GM12878 (cell line): ENCODE measurements around the gene KLHDC10. TPM values are rescaled to one million over a fixed set of nuclear protein-coding genes. Genes with fewer than 3 reads are reported as not detected.

Source experiments
- ATAC-seq: fragments of 200-7000 bp; cut with Tn5 transposase; 3 replicates; pipeline ENCODE4 v1.9.1; 2020; ENCODE audit warnings: mild to moderate bottlenecking, moderate library complexity
- BruUV-seq: library from RNA; stranded (reverse); fragments of 400-500 nt; replicated peaks from 2 replicates; lab custom pipeline; 2021; lab: Mats Ljungman, UMichigan
- CTCF ChIA-PET: fragments of 300-600 bp; sonication (Branson Sonifier 250); formaldehyde crosslinking; extraction: SDS; loops from one replicate; lab custom pipeline; 2021; ENCODE audit warnings: inconsistent platforms; lab: Yijun Ruan, JAX
- POLR2A ChIA-PET: fragments of 350-600 bp; formaldehyde crosslinking; extraction: SDS; loops from one replicate; lab custom pipeline; 2021; ENCODE audit warnings: inconsistent platforms; lab: Charles Lee
- RAD21 ChIA-PET: fragments of 300-600 bp; sonication (Branson Sonifier 250); formaldehyde crosslinking; loops from one replicate; lab custom pipeline; 2023; ENCODE audit warnings: antibody characterized with exemption; ENCODE audit not compliant: unreplicated experiment; lab: Charles Lee
- SMC1A ChIA-PET: fragments of 300-600 bp; sonication (Branson Sonifier 250); formaldehyde crosslinking; loops from one replicate; lab custom pipeline; 2023; ENCODE audit not compliant: unreplicated experiment, uncharacterized antibody; lab: Charles Lee
- DNase-seq: peaks from one replicate; pipeline ENCODE4 v3.0.0-alpha.2; 2011; ENCODE audit warnings: low read depth, low spot score
- FAIRE-seq: peaks from 3 replicates; lab custom pipeline; 2011; peaks lifted over from hg19 to GRCh38; lab: Jason Lieb, UNC
- H2AFZ ChIP-seq: 2 replicates; pipeline ENCODE4 v1.6.0; 2011; ENCODE audit warnings: low read depth, low read length, control low read depth; ENCODE audit not compliant: control insufficient read depth
- H3K27ac ChIP-seq: 2 replicates; pipeline ENCODE4 v1.5.1; 2011; ENCODE audit warnings: control low read depth; ENCODE audit not compliant: control insufficient read depth, insufficient read depth
- H3K27me3 ChIP-seq, 2 experiments: replicated peaks in 1 of 2; 2 replicates each; pipeline versions ENCODE4 v1.6.0 to v1.6.1; 2011; ENCODE audit warnings: low read length in 1 of 2; ENCODE audit not compliant: control insufficient read depth in 2 of 2, insufficient read depth in 2 of 2
- H3K36me3 ChIP-seq, 2 experiments: 2 replicates each; pipeline ENCODE4 v1.5.1; 2011; ENCODE audit warnings: low read length in 1 of 2; ENCODE audit not compliant: control insufficient read depth in 2 of 2, insufficient read depth in 2 of 2
- H3K4me1 ChIP-seq: 2 replicates; pipeline ENCODE4 v1.6.1; 2011; ENCODE audit warnings: mild to moderate bottlenecking, low read length, moderate library complexity, mixed read lengths; ENCODE audit not compliant: control insufficient read depth, insufficient read depth
- H3K4me2 ChIP-seq: 2 replicates; pipeline ENCODE4 v1.6.0; 2011; ENCODE audit warnings: control low read depth; ENCODE audit not compliant: control insufficient read depth, insufficient read depth
- H3K4me3 ChIP-seq: fragments of 200-600 bp; sonication (generic); 2 replicates; pipeline ENCODE4 v1.5.1; 2016
- H3K79me2 ChIP-seq: 2 replicates; pipeline ENCODE4 v1.6.0; 2011; ENCODE audit warnings: low read length; ENCODE audit not compliant: control insufficient read depth, insufficient read depth
- H3K9ac ChIP-seq: 2 replicates; pipeline ENCODE4 v1.8.0; 2011; ENCODE audit warnings: low read length, control low read depth, mixed read lengths; ENCODE audit not compliant: control insufficient read depth, insufficient read depth
- H3K9me3 ChIP-seq: replicated peaks from 3 replicates; pipeline ENCODE4 v1.5.1; 2011; ENCODE audit warnings: mild to moderate bottlenecking, low read length; ENCODE audit not compliant: control insufficient read depth, insufficient read depth
- H4K20me1 ChIP-seq: 2 replicates; pipeline ENCODE4 v1.6.0; 2011; ENCODE audit not compliant: control insufficient read depth, insufficient read depth
- ATF2 ChIP-seq: IDR thresholded peaks from 2 replicates; pipeline ENCODE4 v1.6.1; 2012; ENCODE audit warnings: low read length, inconsistent platforms
- CEBPB ChIP-seq, 2 experiments: fragments of 150-350 bp in 1 of 2; IDR thresholded peaks; 2 replicates each; pipeline ENCODE4 v1.6.1; 2012 to 2014; ENCODE audit warnings: low read depth in 2 of 2, low read length in 2 of 2, borderline replicate concordance in 1 of 2, inconsistent platforms in 1 of 2
- EED ChIP-seq: sonication (generic); IDR thresholded peaks from 2 replicates; pipeline ENCODE4 v1.6.1; 2016; ENCODE audit warnings: antibody characterized with exemption, low read depth
- GABPA ChIP-seq: IDR thresholded peaks from 2 replicates; pipeline ENCODE4 v1.6.1; 2014; ENCODE audit warnings: antibody characterized with exemption, low read depth, mild to moderate bottlenecking, inconsistent platforms
- IKZF1 ChIP-seq: fragments of 450-650 bp; conservative IDR thresholded peaks from 2 replicates; pipeline ENCODE4 v1.6.1; 2017; ENCODE audit warnings: antibody characterized with exemption, mild to moderate bottlenecking
- IRF4 ChIP-seq: IDR thresholded peaks from 2 replicates; pipeline ENCODE4 v1.6.1; 2011; ENCODE audit warnings: low read depth, low read length
- IRF5 ChIP-seq: fragments of 450-650 bp; IDR thresholded peaks from 2 replicates; pipeline ENCODE4 v1.6.1; 2017; ENCODE audit warnings: borderline replicate concordance
- MEF2A ChIP-seq: IDR thresholded peaks from 2 replicates; pipeline ENCODE4 v1.6.1; 2011; ENCODE audit warnings: low read depth, mild to moderate bottlenecking, low read length, moderate library complexity; ENCODE audit not compliant: insufficient read depth
- MTA3 ChIP-seq: IDR thresholded peaks from 2 replicates; pipeline ENCODE4 v1.6.1; 2012; ENCODE audit warnings: low read length, inconsistent platforms, borderline replicate concordance
- NR2F1 ChIP-seq: fragments of 450-650 bp; conservative IDR thresholded peaks from 2 replicates; pipeline ENCODE4 v1.6.1; 2017; ENCODE audit warnings: mild to moderate bottlenecking
- PAX5 ChIP-seq: IDR thresholded peaks from 2 replicates; pipeline ENCODE4 v1.6.1; 2011; ENCODE audit warnings: low read depth, low read length, borderline replicate concordance
- RAD51 ChIP-seq: fragments of 450-650 bp; IDR thresholded peaks from 2 replicates; pipeline ENCODE4 v1.6.1; 2016; ENCODE audit warnings: moderate library complexity, mild to moderate bottlenecking, inconsistent platforms
- RELA ChIP-seq: fragments of 450-650 bp; IDR thresholded peaks from 2 replicates; pipeline ENCODE4 v1.8.0; 2014; ENCODE audit warnings: borderline replicate concordance; ENCODE audit not compliant: partially characterized antibody
- TAF1 ChIP-seq: IDR thresholded peaks from 2 replicates; pipeline ENCODE4 v1.6.1; 2011; ENCODE audit warnings: mild to moderate bottlenecking, low read depth, low read length, borderline replicate concordance
- WGBS: methylation state at CpG from one replicate; pipeline ENCODE4 v1.1.6; 2016; ENCODE audit warnings: low lambda C conversion rate; ENCODE audit not compliant: insufficient replicate concordance, insufficient coverage; ENCODE audit errors: missing lambda C conversion rate; 5-methylcytosine and 5-hydroxymethylcytosine counted together
- in situ Hi-C: fragments of 300-500 bp; cut with MboI; formaldehyde crosslinking; loops from 9 replicates; pipeline ENCODE4 v1.14.3; 2018; ENCODE audit warnings: mixed read lengths
- intact Hi-C: fragments of 100-400 bp; cut with micrococcal nuclease; formaldehyde crosslinking; loops from one replicate; pipeline ENCODE4 v1.14.2; 2022; ENCODE audit not compliant: unreplicated experiment
- polyA plus RNA-seq, 11 experiments: library from polyadenylated mRNA; depleted of rRNA in 4 of 11; unstranded in 6 of 11; stranded (reverse) in 5 of 11; fragments of >200 nt; fragmentation: Nextera tagmentation in 4 of 11; fragmentation: Illumina TruSeq in 1 of 11; extraction: Ambion mirVana in 4 of 11; extraction: Trizol in 1 of 11; gene quantifications; 1 replicate in 1 of 11; 2 replicates in 10 of 11; pipeline versions ENCODE4 v1.2.1 to v1.2.3, GENCODE V29; 2011 to 2016; ENCODE audit warnings: inconsistent platforms in 2 of 11, missing spikeins in 2 of 11, low read depth in 1 of 11
- total RNA-seq, 4 experiments: library from RNA; depleted of rRNA in 3 of 4; stranded (reverse); fragments of >200 nt in 3 of 4; fragmentation: Illumina TruSeq in 1 of 4; extraction: Trizol in 1 of 4; gene quantifications; 2 replicates each; pipeline versions ENCODE4 v1.2.1 to v1.2.3, GENCODE V29; 2013 to 2021

Gene KLHDC10
- total and polyA plus RNA-seq, 10 of the 15 experiments (the other 5 are each of a cell fraction or from before 2014, with no cell fraction given) = 2.9 to 20.6 (median 9.4) TPM

GRCh38 chr7:130087364-130087763, 17.0 kb downstream of the KLHDC10 start:
- WGBS = 29% methylated on average over 1 of the region's 1 CpG
- ChIA-PET RAD21 (no interaction called here), SMC1A (interaction anchor here (0.6 to 8.4 kb wide), 7 partner anchors 9 to 115 kb away, joined by 3 to 41 read pairs (median 4); no protein-coding TSS in a partner anchor), POLR2A (interaction anchor here (0.7 kb wide), 2 partner anchors 108 to 173 kb away, joined by 3 read pairs; no protein-coding TSS in a partner anchor), CTCF (interaction anchor here (0.6 to 2.1 kb wide), 8 partner anchors 10 to 671 kb away, joined by 3 to 12 read pairs (median 5); partner anchors contain the start of gene KLHDC10)
- in situ Hi-C loops = no loop called here
- H3K4me3 ChIP-seq = no peak overlapping the region
- no peak for TF ChIP-seq RAD51
- no peak for TF ChIP-seq TAF1
- no peak overlapping the region for H2AFZ ChIP-seq
- no peak overlapping the region for H3K27ac ChIP-seq
- H3K36me3 ChIP-seq = peaks cover 0 to 3% of the 10 kb centered on the region in 2 experiments; a peak in 1 of 4 replicates
- H3K9me3 ChIP-seq = no peaks in the 10 kb centered on the region
- peaks cover 13% of the 10 kb centered on the region for H3K79me2 ChIP-seq
- peaks cover 22% of the 10 kb centered on the region for H3K4me1 ChIP-seq
- no peak overlapping the region for H3K4me2 ChIP-seq
- H4K20me1 ChIP-seq = no peaks in the 10 kb centered on the region
- ATAC-seq = no peak
- no peaks in the 10 kb centered on the region for H3K27me3 ChIP-seq
- no peak for DNase-seq
- H3K9ac ChIP-seq = no peak overlapping the region
- intact Hi-C loops = no loop called here
- BruUV-seq = no TSS peak
- FAIRE-seq = no peak

- H3K4me2 ChIP-seq = no peak overlapping the region
- ChIA-PET RAD21 (no interaction called here), POLR2A (no interaction called here), CTCF (no interaction called here), SMC1A (no interaction called here)
- no peaks in the 10 kb centered on the region for H3K36me3 ChIP-seq
- BruUV-seq = no TSS peak
- peaks cover 24% of the 10 kb centered on the region for H3K4me1 ChIP-seq
- ATAC-seq (peak; percentile 86), FAIRE-seq (peak; percentile 56), DNase-seq (no peak)
- 14% methylated on average over 4 of the region's 4 CpGs for WGBS
- no peak overlapping the region for H2AFZ ChIP-seq
- in situ Hi-C loops (no loop called here), intact Hi-C loops (no loop called here)
- H3K27me3 ChIP-seq = no peaks in the 10 kb centered on the region
- H3K9me3 ChIP-seq = no peaks in the 10 kb centered on the region
- H3K27ac ChIP-seq = no peak overlapping the region
- no peaks in the 10 kb centered on the region for H4K20me1 ChIP-seq
- H3K4me3 ChIP-seq = no peak overlapping the region
- peaks cover 10% of the 10 kb centered on the region for H3K79me2 ChIP-seq
- no peak overlapping the region for H3K9ac ChIP-seq
- TF ChIP-seq IRF4 = peak; percentile 83; the same call in 1 of the 2 replicates
- 0 out of 2 replicates have a peak, but pooled peaks have one; percentile 23 for TF ChIP-seq MEF2A
- TF ChIP-seq MTA3 = 0 out of 2 replicates have a peak, but pooled peaks have one; percentile 41
- peak; percentile 39 for TF ChIP-seq RELA
- 0 out of 2 replicates have a peak, but pooled peaks have one; percentile 40 for TF ChIP-seq GABPA
- TF ChIP-seq IRF5 = no peak
- peak; percentile 38; the same call in 1 of the 2 replicates for TF ChIP-seq IKZF1
- 0 out of 2 replicates have a peak, but pooled peaks have one; percentile 19 for TF ChIP-seq PAX5
- 0 out of 4 replicates have a peak, but pooled peaks of 1 of the 2 experiments have one; percentile 55 for TF ChIP-seq CEBPB (IDR thresholded peaks at IDR 0.05; ENCODE audit: borderline replicate concordance in 1 of 2, low read depth in 2 of 2, low read length in 2 of 2)
- TF ChIP-seq ATF2 = peak; percentile 74
- TF ChIP-seq NR2F1 = peak; percentile 76
- peak; percentile 74 for TF ChIP-seq EED
Observed at GRCh38 chr7:130090745-130091532, 20.6 kb downstream of the KLHDC10 start.
